OCI-LY3 (cell line): ENCODE results near the gene RTN4RL1.

Experiments
- H2AFZ ChIP-seq: fragments of 200-600, 300-600 bp; shearing (Covaris generic); 2 replicates; pipeline ENCODE4 v1.6.0; 2014; ENCODE audit warnings: antibody characterized with exemption, low read depth, low read length
- H3K27ac ChIP-seq: fragments of 200-600, 300-600 bp; sonication (generic); 2 replicates; pipeline ENCODE4 v1.5.1; 2014; ENCODE audit warnings: mild to moderate bottlenecking, low read length, moderate library complexity, mixed read lengths
- H3K27me3 ChIP-seq: fragments of 200-600, 300-600 bp; sonication (generic); 2 replicates; pipeline ENCODE4 v1.6.1; 2014; ENCODE audit warnings: low read depth, low read length, mixed read lengths
- H3K36me3 ChIP-seq: fragments of 200-600, 300-600 bp; sonication (generic); replicated peaks from 2 replicates; pipeline ENCODE3; 2014; ENCODE audit warnings: low read depth, low read length, mixed read lengths
- H3K4me1 ChIP-seq: fragments of 300-600, 200-600 bp; sonication (generic); 2 replicates; pipeline ENCODE4 v1.6.1; 2014; ENCODE audit warnings: low read length, mixed read lengths
- H3K4me2 ChIP-seq: fragments of 200-600, 300-600 bp; sonication (generic); 2 replicates; pipeline ENCODE4 v1.6.1; 2014; ENCODE audit warnings: low read length, mixed read lengths
- H3K4me3 ChIP-seq: fragments of 300-600, 200-600 bp; sonication (generic); 2 replicates; pipeline ENCODE4 v1.5.1; 2014; ENCODE audit warnings: antibody characterized with exemption, mild to moderate bottlenecking, low read length, moderate library complexity
- H3K79me2 ChIP-seq: fragments of 300-600, 200-600 bp; shearing (Covaris generic); 2 replicates; pipeline ENCODE4 v1.6.1; 2014; ENCODE audit warnings: mild to moderate bottlenecking, low read length, mixed read lengths
- H3K9ac ChIP-seq: fragments of 300-600, 200-600 bp; shearing (Covaris generic); 2 replicates; pipeline ENCODE4 v1.6.0; 2014; ENCODE audit warnings: mild to moderate bottlenecking, low read length, moderate library complexity
- H3K9me3 ChIP-seq: fragments of 200-600, 300-600 bp; shearing (Covaris generic); 2 replicates; pipeline ENCODE4 v1.6.1; 2014; ENCODE audit warnings: low read length, mixed read lengths; ENCODE audit not compliant: insufficient read depth
- H4K20me1 ChIP-seq: fragments of 200-600, 300-600 bp; sonication (generic); 2 replicates; pipeline ENCODE4 v1.6.1; 2016; ENCODE audit warnings: low read length, mixed read lengths; ENCODE audit not compliant: insufficient read depth
- CTCF ChIP-seq: fragments of 200-600, 300-600 bp; sonication (generic); IDR thresholded peaks from 2 replicates; pipeline ENCODE4 v1.5.1; 2014; ENCODE audit warnings: antibody characterized with exemption, low read length, low read depth
- EZH2phosphoT487 ChIP-seq: fragments of 200-600 bp; shearing (Covaris generic); IDR thresholded peaks from 2 replicates; pipeline ENCODE4 v1.6.1; 2018; ENCODE audit warnings: antibody characterized with exemption, mixed run types, low read depth

RTN4RL1 gene

GRCh38 chr17:2004435-2004952 lies 20.6 kb downstream of the RTN4RL1 start:
- H2AFZ ChIP-seq = no peak overlapping the region
- H3K27ac ChIP-seq = no peak overlapping the region

GRCh38 chr17:2003525-2003924 lies 21.6 kb downstream of the RTN4RL1 start:
- Histone ChIP-seq H3K4me3 (no peak overlapping the region), H3K27ac (no peak overlapping the region), H3K4me1 (no peaks in the 10 kb centered on the region), H2AFZ (no peak overlapping the region), H3K9me3 (no peaks in the 10 kb centered on the region), H3K9ac (no peak overlapping the region), H4K20me1 (no peaks in the 10 kb centered on the region), H3K27me3 (no peaks in the 10 kb centered on the region), H3K4me2 (no peak overlapping the region), H3K36me3 (no peaks in the 10 kb centered on the region), H3K79me2 (no peaks in the 10 kb centered on the region)
- no peak for TF ChIP-seq EZH2phosphoT487
- TF ChIP-seq CTCF = no peak

More at GRCh38 chr17:2004435-2004952, 20.6 kb downstream of the RTN4RL1 start:
- H3K9me3 ChIP-seq = no peaks in the 10 kb centered on the region
- no peak overlapping the region for H3K4me2 ChIP-seq
- no peaks in the 10 kb centered on the region for H3K79me2 ChIP-seq
- H4K20me1 ChIP-seq = no peaks in the 10 kb centered on the region
- no peaks in the 10 kb centered on the region for H3K36me3 ChIP-seq
- TF ChIP-seq EZH2phosphoT487 = no peak
- TF ChIP-seq CTCF = no peak
- H3K27me3 ChIP-seq = no peaks in the 10 kb centered on the region
- no peaks in the 10 kb centered on the region for H3K4me1 ChIP-seq
- no peak overlapping the region for H3K9ac ChIP-seq
- H3K4me3 ChIP-seq = no peak overlapping the region

- H3K4me3 ChIP-seq = no peak overlapping the region
- H3K27ac ChIP-seq = no peak overlapping the region
- H3K4me2 ChIP-seq = no peak overlapping the region
- no peaks in the 10 kb centered on the region for H3K9me3 ChIP-seq
- no peaks in the 10 kb centered on the region for H3K4me1 ChIP-seq
- H3K79me2 ChIP-seq = no peaks in the 10 kb centered on the region
- H3K36me3 ChIP-seq = no peaks in the 10 kb centered on the region
- TF ChIP-seq CTCF (no peak), EZH2phosphoT487 (no peak)
- no peak overlapping the region for H2AFZ ChIP-seq
- H4K20me1 ChIP-seq = no peaks in the 10 kb centered on the region
- no peaks in the 10 kb centered on the region for H3K27me3 ChIP-seq
- no peak overlapping the region for H3K9ac ChIP-seq
Observed at GRCh38 chr17:2002767-2003329, 22.3 kb downstream of the RTN4RL1 start.

GRCh38 chr17:1999557-2000251 lies 25.4 kb downstream of the RTN4RL1 start:
- Histone ChIP-seq H3K79me2 (no peaks in the 10 kb centered on the region), H3K36me3 (no peaks in the 10 kb centered on the region), H3K4me1 (no peaks in the 10 kb centered on the region), H3K9ac (no peak overlapping the region), H3K27me3 (no peaks in the 10 kb centered on the region), H3K9me3 (no peaks in the 10 kb centered on the region), H3K4me2 (no peak overlapping the region), H3K27ac (no peak overlapping the region), H2AFZ (no peak overlapping the region), H3K4me3 (no peak overlapping the region), H4K20me1 (no peaks in the 10 kb centered on the region)
- TF ChIP-seq EZH2phosphoT487 (no peak), CTCF (no peak)
